Measurements from ENCODE around the gene ARL6IP6.
A peak's percentile ranks its signal among the peaks of the same experiment; 100 is the strongest.

Gene ARL6IP6

GRCh38 chr2:152790883-152791282 lies 72.5 kb downstream of the ARL6IP6 start:
- peak in 1 of 2 donors; percentile 21 for DNase-seq (ENCODE audit: low read depth in 2 of 2)
- TF ChIP-seq CTCF (IDR thresholded peaks at IDR 0.05; ENCODE audit: low read depth, low read length): no peak
- H3K4me3 ChIP-seq (replicated peaks in 1 of 2; ENCODE audit: low read depth in 2 of 2, low read length in 2 of 2): no peak overlapping the region

DNA sequence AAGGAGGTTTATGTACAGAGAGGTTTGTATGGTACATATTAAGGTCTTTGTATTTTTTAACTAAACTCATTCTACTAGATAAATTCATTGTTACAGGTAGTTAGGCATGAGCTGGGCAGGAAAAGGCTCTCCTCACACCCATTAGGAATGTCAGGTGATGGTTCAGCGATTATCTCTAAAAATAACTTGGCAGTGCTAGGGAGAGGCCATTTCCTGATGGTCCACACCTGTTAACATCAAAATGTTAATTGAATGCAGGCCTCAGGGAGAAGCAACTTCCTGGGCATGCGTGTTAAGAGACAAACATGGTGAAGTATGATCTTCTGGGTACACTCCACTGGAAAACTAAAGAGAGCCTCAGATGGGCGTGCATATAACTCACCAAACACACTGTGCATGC lies 73.6 kb downstream of the ARL6IP6 start:
- TF ChIP-seq CTCF (IDR thresholded peaks at IDR 0.05; ENCODE audit: low read depth, low read length): no peak
- H3K4me3 ChIP-seq (replicated peaks in 1 of 2; ENCODE audit: low read depth in 2 of 2, low read length in 2 of 2): no peak overlapping the region
- DNase-seq (ENCODE audit: low read depth in 2 of 2): no peak

GRCh38 chr2:152792974-152793373 lies 74.6 kb downstream of the ARL6IP6 start:
- H3K4me3 ChIP-seq (replicated peaks in 1 of 2; ENCODE audit: low read depth in 2 of 2, low read length in 2 of 2): no peak overlapping the region
- no peak for TF ChIP-seq CTCF (IDR thresholded peaks at IDR 0.05; ENCODE audit: low read depth, low read length)
- no peak for DNase-seq (ENCODE audit: low read depth in 2 of 2)

DNA sequence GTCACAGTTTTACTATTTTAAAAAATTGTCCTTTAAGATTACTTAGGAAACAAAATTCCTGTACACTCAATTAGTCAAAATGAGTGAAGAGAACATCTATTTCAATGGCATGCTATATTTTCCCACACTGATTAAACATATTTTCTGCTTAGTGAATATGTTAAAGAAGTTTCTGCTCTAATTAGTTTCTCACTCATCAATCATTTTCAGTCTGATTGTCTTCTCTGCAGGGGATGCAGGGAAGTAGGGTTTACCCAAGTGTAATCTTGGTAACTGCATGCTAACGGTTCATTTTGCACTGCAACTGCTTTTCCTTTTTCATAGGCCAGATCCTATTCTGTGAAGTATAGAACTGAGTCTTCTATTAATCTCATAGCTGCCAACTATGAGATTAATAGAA lies 78.5 kb downstream of the ARL6IP6 start:
- TF ChIP-seq CTCF (IDR thresholded peaks at IDR 0.05; ENCODE audit: low read depth, low read length): no peak
- H3K4me3 ChIP-seq (replicated peaks in 1 of 2; ENCODE audit: low read depth in 2 of 2, low read length in 2 of 2): no peak overlapping the region
- no peak for DNase-seq (ENCODE audit: low read depth in 2 of 2)

DNA sequence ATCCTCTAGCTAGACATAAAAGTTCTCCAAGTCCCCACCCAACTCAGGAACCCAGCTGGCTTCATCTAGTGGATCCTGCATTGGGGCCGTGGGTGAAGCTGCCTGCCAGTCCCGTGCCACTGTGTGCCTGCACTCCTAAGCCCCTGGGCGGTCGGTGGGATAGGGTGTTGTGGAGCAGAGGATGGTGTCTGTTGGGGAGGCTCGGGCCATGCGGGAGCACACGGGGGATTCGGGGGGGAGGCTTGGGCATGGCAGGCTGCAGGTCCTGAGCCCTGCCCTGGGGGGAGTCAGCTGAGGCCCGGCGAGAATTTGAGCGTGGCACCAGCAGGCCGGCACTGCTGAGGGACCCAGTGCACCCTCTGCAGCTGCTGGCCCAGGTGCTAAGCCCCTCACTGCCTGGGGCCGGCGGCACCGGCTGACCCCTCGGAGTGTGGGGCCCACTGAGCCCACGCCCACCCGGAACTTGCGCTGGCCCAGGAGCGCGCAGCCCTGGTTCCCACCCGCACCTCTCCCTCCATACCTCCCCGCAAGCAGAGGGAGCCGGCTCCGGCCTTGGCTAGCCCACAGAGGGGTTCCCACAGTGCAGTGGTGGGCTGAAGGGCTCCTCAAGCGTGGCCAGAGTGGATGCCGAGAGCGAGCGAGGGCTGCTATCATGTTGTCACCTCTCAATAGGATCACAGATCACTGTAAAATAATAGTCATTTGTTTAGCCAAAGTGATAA lies 86.4 kb downstream of the ARL6IP6 start:
- TF ChIP-seq CTCF (IDR thresholded peaks at IDR 0.05; ENCODE audit: low read depth, low read length): no peak
- no peak overlapping the region for H3K4me3 ChIP-seq (replicated peaks in 1 of 2; ENCODE audit: low read depth in 2 of 2, low read length in 2 of 2)
- DNase-seq (ENCODE audit: low read depth in 2 of 2): no peak

DNA sequence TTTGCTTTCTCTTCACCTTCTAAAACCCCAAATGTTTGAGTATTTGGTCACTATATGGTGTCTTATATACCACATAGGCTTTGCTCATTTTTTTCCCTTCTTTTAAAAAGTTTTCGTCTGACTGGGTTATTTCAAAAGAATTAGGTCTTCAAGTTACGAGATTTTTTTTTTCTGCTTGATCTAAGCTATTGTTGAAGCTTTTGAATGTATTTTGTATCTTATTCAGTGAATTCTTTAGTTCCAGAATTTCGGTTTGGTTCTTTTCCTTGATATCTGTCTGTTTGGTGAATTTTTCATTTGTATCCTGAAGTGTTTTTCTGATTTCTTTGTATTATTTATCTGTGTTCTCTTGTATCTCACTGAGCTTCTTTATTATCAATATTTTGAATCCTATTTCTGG lies 93.5 kb downstream of the ARL6IP6 start:
- H3K4me3 ChIP-seq (replicated peaks in 1 of 2; ENCODE audit: low read depth in 2 of 2, low read length in 2 of 2): no peak overlapping the region
- no peak for DNase-seq (ENCODE audit: low read depth in 2 of 2)
- TF ChIP-seq CTCF (IDR thresholded peaks at IDR 0.05; ENCODE audit: low read depth, low read length): no peak

Measured in cardiac fibroblast (primary cell).